NB4 (cell line): Measurements from ENCODE around the gene SLC25A1.

Experiments used
- DNase-seq: peaks from one replicate; pipeline ENCODE4 v3.0.0; 2010; ENCODE audit warnings: low read depth
- H3K4me3 ChIP-seq: one replicate; pipeline ENCODE4 v1.5.1; 2011; ENCODE audit warnings: mild to moderate bottlenecking, low read depth, low read length, moderate library complexity
- MYC ChIP-seq: IDR thresholded peaks from 2 replicates; pipeline ENCODE4 v1.6.1; 2011; ENCODE audit warnings: low read depth, low read length
- POLR2A ChIP-seq: IDR thresholded peaks from 2 replicates; pipeline ENCODE4 v1.6.1; 2011; ENCODE audit warnings: mild to moderate bottlenecking; ENCODE audit not compliant: insufficient read length; ENCODE audit errors: extremely low read depth
- TF ChIP-seq, protein P1 (sequence below): IDR thresholded peaks from 2 replicates; pipeline ENCODE4 v1.6.1; 2011; ENCODE audit warnings: low read depth, low read length
- TF ChIP-seq, protein P2 (sequence below): IDR thresholded peaks from one replicate; pipeline ENCODE4 v1.5.1; 2012; ENCODE audit warnings: low read depth, low read length

The SLC25A1 gene

DNA sequence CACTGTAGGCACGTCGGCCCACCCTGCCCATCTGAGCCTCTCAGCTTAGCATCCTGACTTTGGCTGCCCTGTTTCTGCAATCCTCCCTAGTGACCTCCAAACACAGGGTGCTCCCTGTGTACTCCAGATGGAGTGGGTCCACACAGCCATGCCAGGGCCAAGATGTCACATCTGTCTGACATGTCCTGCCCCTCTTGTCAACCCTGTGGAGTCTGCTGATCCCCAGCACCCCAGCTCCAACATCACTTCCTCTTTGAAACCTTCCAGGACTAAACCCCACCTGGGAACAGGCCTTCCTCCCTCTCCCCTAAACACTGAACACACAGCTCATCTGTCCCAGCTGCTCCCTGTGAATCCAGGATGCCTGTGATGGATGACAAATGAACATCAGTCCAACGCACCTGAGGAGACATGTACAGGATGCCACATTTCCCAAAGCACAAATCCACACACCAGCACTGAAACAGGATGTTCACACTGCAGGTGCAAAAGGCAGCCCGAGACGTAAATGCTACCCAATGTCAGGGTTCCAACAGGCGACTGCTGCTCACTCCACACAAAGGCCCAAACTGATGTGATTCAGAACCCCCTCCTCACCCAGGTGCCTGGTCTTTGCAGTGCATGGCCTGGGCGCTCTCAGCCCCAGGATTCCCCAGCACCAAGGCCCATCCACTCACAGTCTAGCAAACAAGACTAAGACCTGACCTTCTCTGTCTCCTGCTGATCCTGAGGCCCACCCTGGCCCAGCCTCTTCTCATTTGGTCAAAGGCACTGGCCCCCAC is 49.4 kb downstream of the SLC25A1 start:
- DNase-seq, result no peak
- TF ChIP-seq, protein P1, sequence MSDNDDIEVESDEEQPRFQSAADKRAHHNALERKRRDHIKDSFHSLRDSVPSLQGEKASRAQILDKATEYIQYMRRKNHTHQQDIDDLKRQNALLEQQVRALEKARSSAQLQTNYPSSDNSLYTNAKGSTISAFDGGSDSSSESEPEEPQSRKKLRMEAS, result no peak
- TF ChIP-seq POLR2A, result no peak
- TF ChIP-seq MYC, result no peak
- TF ChIP-seq, protein P2, sequence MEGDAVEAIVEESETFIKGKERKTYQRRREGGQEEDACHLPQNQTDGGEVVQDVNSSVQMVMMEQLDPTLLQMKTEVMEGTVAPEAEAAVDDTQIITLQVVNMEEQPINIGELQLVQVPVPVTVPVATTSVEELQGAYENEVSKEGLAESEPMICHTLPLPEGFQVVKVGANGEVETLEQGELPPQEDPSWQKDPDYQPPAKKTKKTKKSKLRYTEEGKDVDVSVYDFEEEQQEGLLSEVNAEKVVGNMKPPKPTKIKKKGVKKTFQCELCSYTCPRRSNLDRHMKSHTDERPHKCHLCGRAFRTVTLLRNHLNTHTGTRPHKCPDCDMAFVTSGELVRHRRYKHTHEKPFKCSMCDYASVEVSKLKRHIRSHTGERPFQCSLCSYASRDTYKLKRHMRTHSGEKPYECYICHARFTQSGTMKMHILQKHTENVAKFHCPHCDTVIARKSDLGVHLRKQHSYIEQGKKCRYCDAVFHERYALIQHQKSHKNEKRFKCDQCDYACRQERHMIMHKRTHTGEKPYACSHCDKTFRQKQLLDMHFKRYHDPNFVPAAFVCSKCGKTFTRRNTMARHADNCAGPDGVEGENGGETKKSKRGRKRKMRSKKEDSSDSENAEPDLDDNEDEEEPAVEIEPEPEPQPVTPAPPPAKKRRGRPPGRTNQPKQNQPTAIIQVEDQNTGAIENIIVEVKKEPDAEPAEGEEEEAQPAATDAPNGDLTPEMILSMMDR, result no peak
- no peak overlapping the region for H3K4me3 ChIP-seq

DNA sequence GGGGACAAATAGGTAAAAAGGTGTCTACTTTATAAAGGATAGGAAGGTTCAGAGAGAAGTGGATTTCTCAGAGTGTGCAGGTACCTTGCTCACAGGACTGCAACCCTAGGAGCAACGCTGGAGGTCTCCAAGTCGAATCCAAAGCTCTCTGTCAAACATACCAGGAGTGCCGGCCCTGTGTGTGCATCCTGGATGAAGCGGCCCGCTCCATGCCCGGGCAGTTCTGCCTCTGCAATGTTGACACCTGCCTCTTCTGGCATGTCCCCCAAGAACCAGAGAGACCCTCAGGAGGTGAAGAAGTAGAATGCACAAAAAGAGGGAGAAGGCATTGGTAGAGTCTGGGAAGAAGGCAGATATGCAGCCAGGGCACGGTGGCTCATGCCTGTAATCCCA is 50.5 kb downstream of the SLC25A1 start:
- DNase-seq, result no peak
- H3K4me3 ChIP-seq, result no peak overlapping the region
- TF ChIP-seq, protein P1, result no peak
- TF ChIP-seq, protein P2, result no peak
- TF ChIP-seq POLR2A (no peak), MYC (no peak)

DNA sequence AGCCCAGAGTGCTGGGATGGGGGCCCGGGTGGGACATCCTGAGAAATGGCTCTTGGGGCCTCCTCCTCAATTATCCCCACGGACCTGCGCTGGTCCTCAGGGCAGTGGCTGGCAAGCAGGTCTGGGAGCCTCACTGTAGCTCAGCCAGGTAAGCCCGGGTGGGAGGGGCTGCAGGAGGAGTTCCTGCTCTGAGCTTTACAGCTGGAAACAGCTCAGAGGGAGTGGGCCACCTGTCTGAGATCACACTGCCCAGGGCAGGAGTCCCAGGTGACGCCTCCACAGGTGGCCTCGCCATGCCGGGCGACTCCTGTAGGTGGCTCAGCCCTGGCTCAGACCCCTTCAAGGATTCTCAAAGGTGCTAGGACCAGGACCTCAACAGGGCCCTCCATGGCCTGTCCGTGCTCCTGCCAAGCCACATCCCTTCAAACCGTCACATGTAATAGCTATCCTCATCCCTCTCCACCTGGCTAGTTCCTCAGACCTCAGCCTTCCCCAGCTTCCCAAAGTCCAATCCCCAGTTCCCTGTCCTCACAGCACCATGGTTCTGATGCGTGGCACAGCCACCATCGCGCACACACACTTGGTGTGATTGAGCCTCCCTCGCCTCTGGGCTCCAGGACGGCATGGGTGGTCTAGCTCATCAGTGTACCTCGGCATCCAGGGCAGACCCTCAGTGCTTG is 51.1 kb downstream of the SLC25A1 start:
- no peak for DNase-seq
- no peak for TF ChIP-seq POLR2A
- TF ChIP-seq, protein P2, result no peak
- TF ChIP-seq MYC, result no peak
- TF ChIP-seq, protein P1, result no peak
- no peak overlapping the region for H3K4me3 ChIP-seq

DNA sequence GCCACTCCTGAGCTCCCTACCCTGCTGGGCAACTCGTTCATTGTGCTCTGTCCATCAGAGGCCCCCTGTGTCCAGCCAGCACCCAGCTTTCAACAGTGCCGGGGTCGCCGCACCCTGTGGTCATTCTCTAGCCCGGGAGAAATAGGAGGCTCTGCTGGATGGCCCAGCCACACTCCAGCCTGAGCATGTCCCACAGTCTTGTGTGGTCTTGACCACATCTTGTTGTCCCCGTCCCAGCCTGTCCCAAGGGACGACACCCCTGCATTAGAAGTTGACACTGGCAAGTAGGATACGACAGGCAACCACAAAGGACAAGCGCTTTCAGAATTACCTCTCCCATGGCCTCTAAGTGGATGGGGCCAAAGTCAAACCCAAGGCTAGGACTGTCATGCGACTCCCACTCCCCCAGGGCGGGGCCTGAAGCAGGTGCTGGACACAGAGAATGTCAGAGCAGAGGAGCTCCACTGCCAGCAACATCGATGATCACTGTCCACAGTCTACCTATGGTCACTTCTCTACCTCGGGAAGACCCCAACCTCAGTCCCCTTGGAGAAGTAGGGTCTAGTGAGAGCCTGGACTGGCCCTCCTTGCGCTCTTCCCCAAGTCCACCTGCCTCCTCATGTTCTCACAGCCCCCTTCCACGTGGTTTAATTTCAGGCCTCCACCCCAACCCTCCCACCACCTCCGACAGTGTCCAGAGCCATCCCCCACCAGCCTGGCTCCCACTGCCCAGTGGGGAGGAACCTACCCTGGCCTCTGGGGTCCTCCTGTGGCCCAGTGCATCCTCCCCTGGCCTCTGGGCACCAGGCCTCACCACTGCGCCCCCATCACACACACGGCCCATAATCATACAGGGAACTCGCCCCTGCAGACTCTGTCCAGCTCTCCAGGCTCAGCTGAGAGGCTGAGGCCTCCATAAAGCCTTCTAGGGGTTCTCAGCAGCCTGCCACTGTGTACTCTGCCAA is 51.9 kb downstream of the SLC25A1 start:
- TF ChIP-seq, protein P1, result no peak
- TF ChIP-seq POLR2A, result no peak
- TF ChIP-seq MYC, result no peak
- TF ChIP-seq, protein P2, result no peak
- H3K4me3 ChIP-seq, result no peak overlapping the region
- no peak for DNase-seq
